Stimulated activated naive CD8-positive, alpha-beta T cell treated with anti-CD3 and anti-CD28 coated beads, Interleukin-15, Interleukin-2, amounts not matched to agents 100 U/mL and 50 U/mL, for 24 hours (primary cell): ENCODE measurements around the gene GADD45G.

Experiments
- ATAC-seq: fragments of 150-1000 bp; cut with Tn5 transposase; one replicate; pipeline ENCODE4 v1.10.0; 2021
- DNase-seq: peaks from one replicate; pipeline ENCODE4 v3.0.0; 2021

GADD45G gene, protein sequence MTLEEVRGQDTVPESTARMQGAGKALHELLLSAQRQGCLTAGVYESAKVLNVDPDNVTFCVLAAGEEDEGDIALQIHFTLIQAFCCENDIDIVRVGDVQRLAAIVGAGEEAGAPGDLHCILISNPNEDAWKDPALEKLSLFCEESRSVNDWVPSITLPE

DNA sequence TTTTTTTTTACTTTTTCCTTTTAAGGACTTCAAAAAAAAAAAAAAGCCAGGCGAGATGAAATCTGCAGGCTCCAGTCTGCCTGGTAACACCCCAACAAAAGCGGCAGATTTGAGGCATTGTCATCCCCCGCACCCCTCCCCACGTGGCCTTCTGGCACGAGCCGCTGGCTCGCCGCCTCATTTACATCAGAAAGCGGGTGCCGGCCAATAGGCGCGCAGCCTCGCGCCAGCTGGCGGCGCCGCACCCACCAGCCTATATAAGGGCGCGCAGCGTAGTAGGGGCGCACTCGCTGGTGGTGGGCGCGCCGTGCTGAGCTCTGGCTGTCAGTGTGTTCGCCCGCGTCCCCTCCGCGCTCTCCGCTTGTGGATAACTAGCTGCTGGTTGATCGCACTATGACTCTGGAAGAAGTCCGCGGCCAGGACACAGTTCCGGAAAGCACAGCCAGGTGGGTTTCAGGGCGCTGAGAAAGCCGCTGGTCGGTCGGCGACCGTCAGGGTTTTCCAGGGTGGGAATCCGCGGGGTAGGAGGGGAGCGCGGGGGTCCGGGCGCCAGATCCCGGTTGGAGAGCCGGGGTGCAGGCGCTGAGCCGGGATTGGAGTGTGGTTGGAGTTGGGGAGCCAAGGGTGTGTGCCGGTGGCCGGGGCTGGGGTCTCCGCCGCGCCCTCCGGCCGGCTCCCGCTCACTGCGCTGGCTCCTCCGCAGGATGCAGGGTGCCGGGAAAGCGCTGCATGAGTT lies at the start of gene GADD45G:
Gene GADD45G, plus strand, starts transcription at position 284 of the 736 bp plus-strand sequence. Its CDS starts 110 bp downstream, at position 394.
- peak; percentile 66 for ATAC-seq

DNA sequence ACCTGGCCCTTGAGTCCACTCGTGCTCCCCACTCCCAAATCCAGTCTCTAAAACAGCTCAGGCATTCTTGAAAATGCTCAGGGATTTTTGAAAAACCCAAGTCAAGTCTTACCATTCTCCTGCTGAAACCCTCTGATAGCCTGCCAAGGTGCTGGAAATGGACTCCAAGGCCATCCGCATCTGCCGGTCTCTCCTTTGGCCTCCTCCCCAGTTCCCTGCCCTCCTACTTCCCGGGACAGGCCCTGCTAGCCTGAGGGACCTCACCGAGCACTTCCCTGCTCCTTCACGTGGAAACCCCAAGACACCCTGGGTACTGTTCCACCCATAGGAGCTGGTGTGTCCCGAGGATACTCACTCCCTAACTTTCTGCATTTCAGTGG lies 49.8 kb upstream of the GADD45G start:
- no peak for DNase-seq
- no peak for ATAC-seq

More for the DNA sequence above, at the start of gene GADD45G:
- DNase-seq, result peak; percentile 86

DNA sequence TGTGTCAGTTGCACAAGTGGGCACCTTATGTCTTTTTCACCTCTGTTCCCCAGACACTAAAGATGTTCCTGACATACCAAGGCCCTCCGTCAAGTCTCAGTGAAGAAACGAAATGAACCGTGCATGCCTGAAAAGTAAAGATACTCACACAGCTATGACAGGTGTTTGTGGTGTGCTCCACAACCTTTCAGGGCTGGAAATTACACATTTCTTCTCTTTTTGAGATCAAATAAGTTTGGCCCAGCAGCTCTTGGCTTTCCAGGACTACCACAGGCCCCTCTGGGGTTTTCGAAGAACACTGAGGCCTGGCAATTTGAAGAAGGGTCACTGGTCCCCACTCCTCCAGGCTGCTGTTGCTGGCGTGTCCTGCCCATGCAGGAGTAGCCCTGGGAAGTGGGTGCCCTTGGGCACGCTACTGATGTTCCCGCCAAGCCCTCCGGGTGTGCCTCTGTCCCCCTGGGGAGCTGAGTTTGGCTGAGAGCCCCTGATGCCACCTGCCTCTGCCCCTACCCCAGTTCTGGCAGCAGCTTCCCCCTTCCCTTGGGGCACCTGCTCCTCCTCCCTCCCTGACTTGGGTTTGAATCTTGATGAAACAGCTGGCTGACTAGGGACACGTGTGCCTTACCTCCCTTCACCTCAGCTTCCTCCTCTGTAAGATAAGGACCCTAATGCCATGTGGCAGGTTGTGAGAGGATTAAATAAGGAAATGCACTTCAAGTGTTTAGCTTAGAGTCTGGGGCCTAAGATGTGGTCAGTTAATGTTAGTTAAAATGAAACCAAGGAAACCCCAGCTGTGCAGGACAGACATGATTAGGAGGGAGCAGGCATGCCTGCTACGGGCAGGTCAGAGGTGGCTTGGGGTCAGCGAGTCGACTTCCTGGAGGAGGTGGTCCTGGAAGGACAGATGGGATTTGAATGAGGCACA lies 49.1 kb upstream of the GADD45G start:
- ATAC-seq (peak; percentile 9), DNase-seq (no peak)

DNA sequence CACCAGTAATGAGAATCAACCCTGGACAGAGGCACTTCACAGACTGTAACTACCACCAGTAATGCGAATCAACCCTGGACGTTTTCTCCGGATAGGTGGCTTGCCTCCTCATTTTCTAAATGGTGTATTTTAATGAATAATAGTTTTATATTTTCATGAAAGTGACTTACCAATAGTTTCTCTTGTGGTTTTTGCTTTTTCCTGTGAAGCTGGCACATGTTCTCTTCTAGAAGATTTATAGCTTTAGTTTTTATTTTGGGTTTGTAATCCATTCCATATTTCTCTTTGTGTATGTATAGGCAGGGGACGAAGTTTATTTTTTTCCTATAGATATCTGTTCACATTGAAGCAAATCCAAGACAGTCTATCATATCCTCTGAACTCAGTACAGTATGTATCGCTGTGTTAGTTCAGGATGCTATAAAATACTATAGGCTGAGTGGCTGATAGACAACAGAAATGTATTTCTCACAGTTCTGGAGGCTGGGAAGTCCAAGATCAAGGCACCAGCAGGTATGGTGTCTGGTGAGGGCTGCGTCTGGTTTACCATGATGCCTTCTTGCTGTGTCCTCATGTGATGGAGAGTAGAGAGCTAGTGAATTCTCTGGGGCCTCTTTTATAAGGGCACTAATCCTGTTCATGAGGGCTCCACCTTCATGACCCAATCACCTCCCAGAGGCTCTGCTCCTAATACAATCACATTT lies 46.5 kb upstream of the GADD45G start:
- ATAC-seq (no peak), DNase-seq (no peak)

DNA sequence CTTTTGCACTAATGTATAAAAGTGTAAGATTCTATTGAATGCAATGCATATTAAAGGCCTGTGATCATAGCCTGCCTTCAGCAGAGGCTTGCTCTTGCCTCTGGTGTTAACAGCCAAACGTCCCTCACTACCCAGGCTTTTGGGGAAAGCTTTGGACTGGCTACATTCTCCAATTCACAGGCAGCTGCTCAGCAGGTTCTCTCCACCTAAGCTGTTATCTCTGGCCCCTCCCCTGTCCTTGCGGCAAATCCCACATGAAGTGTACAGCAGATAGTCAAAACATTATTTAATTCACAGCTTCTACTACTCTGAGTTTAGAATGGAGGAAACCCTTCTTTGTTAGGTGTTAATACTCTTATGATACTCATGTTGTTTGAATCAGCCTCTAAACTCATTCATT lies 45.9 kb upstream of the GADD45G start:
- DNase-seq (no peak), ATAC-seq (no peak)

DNA sequence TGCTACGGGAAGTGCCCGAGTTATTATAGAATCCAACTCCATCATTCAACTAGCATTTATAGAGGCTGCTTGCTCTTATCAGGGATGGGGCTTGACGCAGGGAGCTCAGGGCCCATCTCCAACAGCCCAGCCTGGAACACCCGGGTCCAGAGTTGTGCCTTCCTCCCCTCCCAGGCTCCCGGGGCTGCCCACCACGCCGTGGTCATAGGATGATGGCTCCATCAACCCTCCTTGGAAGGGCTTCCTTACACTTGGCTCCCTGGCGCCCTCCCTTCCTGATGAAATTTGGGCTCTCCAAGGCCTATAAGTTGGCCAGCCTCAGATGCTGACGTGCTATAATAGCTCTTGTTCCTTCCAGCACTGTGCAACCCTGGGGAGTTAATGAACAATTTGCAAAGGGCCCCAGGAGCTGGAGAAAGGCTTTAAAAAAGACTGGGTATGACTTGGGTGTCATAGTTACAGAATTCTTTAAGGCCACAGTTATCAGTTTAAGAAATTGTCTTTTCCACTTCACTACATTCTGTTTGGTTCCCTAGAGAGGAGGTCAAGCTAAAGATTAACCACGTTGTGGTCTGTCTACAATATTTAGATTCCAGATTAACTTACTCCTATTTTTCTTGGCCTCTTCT lies 42.5 kb upstream of the GADD45G start:
- DNase-seq (no peak), ATAC-seq (no peak)

DNA sequence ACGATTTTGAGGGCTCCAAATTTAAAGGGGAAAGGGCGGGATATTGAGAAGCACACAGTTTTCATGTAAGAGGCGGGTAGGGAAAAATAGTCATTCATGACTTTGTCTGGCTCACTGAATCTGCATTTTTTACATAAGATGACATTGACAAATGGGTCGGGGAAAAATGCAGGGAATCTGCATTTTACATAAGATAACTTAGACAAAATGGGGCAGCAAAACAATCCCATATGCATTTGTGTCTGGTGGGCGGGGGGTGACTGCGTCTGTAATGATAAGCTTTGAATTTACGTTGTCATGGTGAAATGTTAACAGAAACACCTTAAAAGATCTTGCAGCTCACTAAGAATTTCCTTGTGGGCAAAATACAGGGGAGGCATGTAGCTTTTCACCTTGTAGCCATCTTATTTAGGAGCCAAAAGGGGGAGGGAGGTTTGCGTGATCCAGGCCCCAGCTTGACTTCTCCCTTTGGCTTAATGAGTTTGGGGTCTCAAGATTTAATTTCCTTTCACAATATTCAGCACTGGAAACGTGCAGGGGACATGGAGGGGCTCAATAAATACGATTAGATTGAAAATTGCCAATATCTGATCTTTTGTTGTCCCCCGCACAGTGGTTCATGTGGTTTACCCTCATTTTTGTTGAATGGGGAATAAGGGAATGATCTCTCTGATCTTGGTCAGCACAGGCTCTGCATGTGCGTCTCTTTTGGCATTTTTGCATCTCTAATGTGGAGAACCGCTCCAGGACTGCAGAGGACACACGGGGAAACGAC lies 41.1 kb upstream of the GADD45G start:
- DNase-seq, result no peak
- no peak for ATAC-seq

DNA sequence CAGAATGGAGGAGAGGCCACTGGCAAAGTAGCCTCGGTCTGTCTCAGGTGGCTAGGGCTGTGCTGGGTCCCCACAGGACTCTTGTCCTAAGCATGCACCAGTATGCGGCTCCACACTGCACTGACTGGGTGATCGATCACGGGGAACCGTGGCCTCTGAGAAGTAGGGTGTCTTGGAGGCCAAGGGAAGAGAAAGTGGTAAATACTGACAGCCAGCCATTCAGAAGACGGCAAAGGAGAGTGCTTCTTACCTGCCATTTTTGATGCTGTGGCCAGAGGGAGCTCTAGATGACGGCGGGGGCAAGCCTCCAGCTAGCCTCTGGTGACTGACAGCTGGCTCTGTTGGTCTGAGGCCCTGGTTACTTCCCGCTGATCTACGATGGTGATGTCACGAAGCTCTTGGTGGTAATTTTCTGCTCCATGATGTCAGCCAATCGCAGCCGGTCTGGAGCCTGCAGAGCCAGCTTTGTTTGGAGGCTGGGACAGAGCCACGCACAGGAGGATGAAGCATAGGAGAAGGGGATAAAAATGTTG lies 40.4 kb upstream of the GADD45G start:
- DNase-seq (no peak), ATAC-seq (no peak)

DNA sequence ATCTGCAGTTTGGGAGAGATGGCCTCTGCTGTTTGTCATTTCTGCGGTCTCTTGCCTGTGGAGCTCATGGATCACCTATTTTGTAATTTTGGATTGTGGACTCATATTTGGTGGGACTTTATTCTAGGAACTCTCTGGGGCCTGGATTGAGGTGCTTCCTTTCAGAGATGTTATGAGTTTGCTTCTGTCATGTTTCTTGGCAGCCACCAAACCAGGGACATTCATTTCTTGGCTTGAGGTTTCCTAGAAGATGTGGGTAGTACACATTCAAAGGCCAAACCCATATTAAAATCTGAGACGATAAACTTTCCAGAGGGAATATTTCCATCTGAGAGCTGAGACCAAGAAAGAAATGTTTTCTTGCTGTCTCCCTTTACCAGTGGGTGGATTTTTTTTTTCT lies 37.2 kb upstream of the GADD45G start:
- no peak for DNase-seq
- ATAC-seq, result no peak

DNA sequence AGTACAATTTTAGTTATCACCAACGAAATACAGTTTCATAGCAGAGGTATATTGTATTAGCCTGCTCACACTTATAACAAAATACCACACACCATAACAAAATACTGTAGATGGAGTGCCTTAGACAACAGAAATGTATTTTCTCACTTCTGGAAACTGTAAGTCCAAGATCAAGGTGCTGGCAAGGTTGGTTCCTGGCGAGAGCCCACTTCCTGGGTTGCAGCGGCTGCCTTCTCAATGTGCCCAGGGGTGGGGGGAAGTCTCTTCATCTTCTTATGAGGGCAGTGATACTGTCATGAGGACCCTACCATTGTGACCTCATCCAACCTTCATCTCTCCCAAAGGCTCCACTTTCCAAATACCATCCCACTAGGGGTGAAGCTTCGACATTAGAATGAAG lies 30.5 kb upstream of the GADD45G start:
- ATAC-seq, result no peak

DNA sequence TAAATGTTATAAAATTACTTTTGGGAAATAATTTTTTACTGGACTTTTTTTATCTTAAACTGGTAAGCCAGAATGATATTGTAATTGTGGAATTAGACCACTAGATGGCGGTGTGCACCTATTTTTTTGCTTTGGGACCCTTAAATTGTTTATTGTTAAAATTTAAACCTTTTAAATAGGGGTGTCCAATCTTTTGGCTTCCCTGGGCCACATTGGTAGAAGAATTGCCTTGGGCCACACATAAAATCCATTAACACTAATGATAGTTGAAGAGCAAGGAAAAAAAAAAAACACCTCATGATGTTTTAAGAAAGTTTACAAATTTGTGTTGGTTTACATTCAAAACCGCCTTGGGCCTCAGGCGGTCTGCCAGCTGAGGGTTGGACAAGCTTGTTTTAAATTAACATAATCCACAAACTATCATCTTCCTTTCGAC lies 28.4 kb upstream of the GADD45G start:
- no peak for DNase-seq
- ATAC-seq, result no peak

More for the DNA sequence above, 30.5 kb upstream of the GADD45G start:
- DNase-seq, result no peak

DNA sequence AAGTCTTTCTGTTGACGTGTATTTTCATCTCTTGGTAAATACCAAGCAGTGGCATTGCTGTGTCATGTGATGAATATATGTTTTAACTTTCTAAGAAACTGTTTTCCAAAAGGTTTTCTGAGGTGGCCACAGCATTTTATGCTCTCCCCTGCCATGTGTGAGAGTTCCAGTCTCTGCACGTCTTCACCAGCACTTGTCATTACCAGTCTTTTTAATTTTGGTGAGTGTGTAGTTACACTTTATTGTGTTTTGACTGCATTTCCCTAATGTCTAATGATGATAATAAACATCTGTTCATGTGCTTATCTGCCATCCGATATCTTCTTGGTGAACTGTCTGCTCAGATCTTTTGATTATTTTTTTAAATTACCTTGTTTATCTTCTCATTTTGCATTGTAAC lies 27.4 kb upstream of the GADD45G start:
- DNase-seq (no peak), ATAC-seq (no peak)

DNA sequence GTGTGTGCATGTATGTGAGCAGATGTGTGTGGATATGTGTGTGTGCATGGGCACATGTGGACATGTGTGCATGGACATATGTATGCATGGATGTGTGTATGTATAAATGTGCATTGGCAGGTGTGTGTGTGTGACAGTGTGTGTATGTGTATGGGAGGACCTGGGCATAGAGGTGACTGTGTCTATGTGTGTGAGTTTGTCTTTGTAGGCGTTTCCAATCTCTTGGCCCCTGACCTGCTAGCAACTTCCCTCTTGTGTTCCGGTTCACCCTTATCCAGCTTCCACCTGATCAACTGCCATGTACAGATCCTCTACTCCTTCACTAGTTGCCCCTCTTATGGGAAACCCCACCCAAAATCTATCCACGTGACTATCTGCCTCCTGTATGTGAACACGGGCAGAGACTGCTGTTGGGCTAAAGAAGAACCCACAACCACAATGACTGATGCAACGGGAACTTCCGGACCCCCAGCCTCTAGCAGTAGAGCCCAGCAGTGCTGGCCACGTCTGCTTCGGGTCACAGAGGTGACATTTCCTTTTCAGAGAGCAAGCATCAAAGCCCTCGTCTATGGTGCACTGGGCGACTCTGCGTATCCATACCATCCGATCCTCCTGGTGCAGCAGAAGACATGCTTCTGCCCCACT lies 24.9 kb upstream of the GADD45G start:
- peak; percentile 44 for DNase-seq
- peak; percentile 84 for ATAC-seq

DNA sequence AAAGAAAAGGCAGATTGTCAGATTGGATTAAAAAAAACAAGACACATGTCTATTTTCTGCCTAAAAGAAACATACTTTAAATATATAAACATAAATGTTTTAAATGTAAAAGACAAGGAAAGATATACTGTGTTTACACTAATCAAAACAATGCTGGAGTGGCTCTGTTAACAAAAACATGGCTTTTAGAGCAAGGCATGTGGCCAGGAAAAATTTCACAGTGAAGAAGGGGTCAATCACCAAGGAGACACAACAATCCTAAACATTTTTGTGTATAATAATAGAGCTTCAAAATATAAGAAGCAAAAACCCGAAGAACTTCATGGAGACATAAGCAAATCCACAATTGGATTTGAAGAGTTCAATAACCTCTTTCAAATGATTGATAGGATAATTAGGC lies 18.5 kb upstream of the GADD45G start:
- ATAC-seq (no peak), DNase-seq (no peak)

DNA sequence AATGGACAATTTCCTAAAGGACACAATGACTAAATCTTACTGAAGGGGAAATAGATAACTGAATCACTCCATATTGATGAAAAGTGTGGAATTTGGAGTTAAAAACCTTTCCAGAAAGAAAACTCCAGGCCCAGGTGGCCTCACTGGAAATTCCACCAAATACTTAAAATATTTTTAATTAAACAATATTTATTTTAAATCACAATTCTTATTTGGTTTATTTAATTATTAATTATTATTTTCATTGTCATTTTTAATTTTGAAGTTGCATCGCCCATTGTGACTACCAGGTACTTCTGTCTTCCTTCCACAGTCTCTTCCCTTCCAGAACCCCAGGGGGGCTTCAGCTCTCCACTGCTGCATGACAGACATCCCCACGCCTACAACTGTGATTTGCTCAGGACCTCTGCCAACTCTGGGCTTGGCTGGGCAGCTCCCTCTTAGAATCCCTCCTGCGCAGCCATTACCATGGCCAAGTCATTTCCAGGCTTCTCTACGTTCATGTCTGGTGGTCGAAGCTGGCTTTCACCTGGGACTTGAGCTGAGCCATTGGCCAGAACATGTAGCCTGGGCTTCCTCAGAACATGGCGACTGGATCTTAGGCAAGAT lies 16.4 kb upstream of the GADD45G start:
- DNase-seq (no peak), ATAC-seq (no peak)

DNA sequence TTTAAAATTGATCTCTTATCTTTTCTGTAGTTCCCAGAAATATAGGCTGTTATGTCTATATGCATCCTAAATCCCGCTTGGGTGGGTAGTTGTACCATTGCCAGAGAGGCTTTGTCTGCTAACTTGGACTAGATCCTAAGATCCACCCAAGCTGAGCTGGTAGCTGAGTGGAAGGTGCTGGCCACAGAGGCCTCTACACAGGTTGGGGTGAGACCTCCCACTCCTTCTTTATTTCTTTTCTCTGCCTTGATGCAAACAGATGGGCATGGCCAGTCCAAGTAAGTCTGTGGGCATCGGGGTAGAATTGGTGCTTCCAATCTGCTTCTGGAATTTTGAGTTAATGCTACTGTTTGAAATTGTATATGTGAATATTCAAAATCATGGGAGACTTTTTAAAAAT lies 14.4 kb upstream of the GADD45G start:
- ATAC-seq, result no peak

DNA sequence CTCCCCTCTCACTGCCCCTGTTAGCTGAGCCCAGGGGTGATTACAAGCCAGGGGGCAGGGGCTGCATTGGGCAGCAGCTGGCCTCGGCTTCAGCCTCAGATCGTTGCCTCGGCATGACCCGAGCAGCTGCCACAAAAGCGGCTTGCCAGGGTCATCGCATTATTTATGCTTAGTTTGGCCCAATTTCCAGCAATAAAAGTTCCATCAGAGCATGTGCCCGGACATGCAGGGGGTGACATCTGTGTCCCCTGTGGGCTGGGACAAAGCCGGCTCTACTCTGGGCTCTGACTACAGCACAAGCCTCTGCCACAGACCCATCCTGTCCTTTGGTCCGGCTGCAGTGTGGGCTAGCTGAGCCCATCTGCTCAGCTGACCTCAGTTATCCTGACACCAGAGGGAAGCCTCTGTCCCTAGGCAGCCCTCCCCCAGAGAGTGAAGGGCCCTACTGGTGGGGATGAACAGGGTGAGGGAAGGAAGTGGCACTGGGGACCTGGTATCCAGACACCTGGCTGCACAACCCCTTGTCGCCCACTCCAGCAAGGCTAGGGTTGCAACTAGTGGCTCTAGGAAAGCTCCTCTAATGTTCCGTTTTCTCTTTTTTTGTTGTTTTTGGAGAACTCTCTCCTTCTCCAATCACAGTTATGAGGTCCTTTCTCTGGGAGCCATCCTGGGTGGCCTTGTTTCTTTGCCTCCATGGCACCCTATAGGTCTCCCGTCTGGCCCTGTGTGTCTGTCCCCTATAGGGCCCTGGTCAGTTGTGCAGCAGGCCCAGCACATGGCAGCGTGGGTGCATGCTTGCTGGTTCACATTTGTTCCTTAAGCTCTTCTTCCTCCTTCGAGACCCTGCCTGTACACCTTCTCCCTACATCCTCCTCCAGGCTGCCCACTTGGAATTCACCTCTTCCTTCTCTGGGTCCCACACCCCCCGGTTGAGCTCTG lies 13.3 kb upstream of the GADD45G start:
- no peak for ATAC-seq

More for the DNA sequence above, 14.4 kb upstream of the GADD45G start:
- DNase-seq, result no peak

DNA sequence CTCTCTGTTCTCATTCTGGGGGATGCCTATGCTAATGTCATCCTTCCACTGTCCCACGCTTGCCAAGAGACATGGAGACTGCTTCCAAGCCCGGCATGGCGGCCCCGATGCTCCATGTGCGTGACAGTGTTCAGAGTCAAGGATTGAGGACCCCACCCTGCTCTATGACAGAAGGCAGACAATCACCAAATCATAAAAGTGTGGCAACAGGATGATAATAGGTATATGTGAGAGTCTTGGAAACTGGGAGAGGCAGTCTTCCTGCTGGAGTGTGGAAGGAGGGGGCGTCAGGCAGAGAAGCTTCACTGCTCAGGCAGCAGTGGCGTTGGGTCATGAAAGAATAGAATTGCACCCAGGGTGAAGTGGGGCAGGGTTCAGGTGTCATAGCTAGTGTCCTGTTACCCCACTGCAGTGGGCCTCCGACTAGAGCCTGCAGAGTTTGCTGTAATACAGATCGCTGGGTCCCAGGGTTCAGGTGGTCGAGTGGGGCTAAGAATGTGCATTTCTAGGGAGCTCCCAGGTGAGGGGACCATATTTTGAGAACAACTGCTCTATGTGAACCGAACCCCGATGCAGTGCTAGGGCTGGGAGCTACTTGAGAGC lies 12.5 kb upstream of the GADD45G start:
- DNase-seq (no peak), ATAC-seq (no peak)

More for the DNA sequence above, 13.3 kb upstream of the GADD45G start:
- DNase-seq, result no peak
